Measurements from ENCODE around the gene USB1.
"Not testable (repeated sequence)": the region's sequence is repeated elsewhere in the genome, so short reads cannot be mapped to it uniquely, and the experiment has no call there.

The USB1 gene

GRCh38 chr16:57995721-57996405 lies 5.3 kb upstream of the USB1 start:
- DNase-seq = no peak

- DNase-seq = no peak
Observed at GRCh38 chr16:57996406-57997175, 4.6 kb upstream of the USB1 start.

GRCh38 chr16:57997176-57997527 lies 4.1 kb upstream of the USB1 start:
- DNase-seq = no peak

GRCh38 chr16:57997528-57998265 lies 3.5 kb upstream of the USB1 start:
- no peak for DNase-seq

GRCh38 chr16:57998486-57998885 lies 2.7 kb upstream of the USB1 start:
- no peak for DNase-seq

- no peak for DNase-seq
Observed at GRCh38 chr16:57998992-57999365, 2.2 kb upstream of the USB1 start.

GRCh38 chr16:57999366-57999970 lies 1.7 kb upstream of the USB1 start:
- DNase-seq = peak in 1 of 2 experiments; percentile 42

GRCh38 chr16:57999971-58000705 lies 1.1 kb upstream of the USB1 start, which contains the start of gene ZNF319:
TSS of gene ZNF319 (minus strand) at chr16:58000672. CDS start at chr16:57998265, 2,407 bp downstream.
- peak in 1 of 2 experiments; percentile 53 for DNase-seq

GRCh38 chr16:58001781-58002415 lies 691 bp downstream of the USB1 start:
- no peak for DNase-seq

GRCh38 chr16:58002416-58002800 lies 1.2 kb downstream of the USB1 start:
- DNase-seq = no peak

- no peak for DNase-seq
Observed at GRCh38 chr16:58002936-58003335, 1.7 kb downstream of the USB1 start.

- not testable (repeated sequence) for DNase-seq
Observed at GRCh38 chr16:58004736-58005135, 3.5 kb downstream of the USB1 start.

- DNase-seq = peak in 1 of 2 experiments; percentile 52
Observed at GRCh38 chr16:58009856-58010416, 8.7 kb downstream of the USB1 start.

GRCh38 chr16:58010886-58011285 lies 9.7 kb downstream of the USB1 start:
- no peak for DNase-seq

- DNase-seq = no peak
Observed at GRCh38 chr16:58011652-58012051, 10.4 kb downstream of the USB1 start.

- DNase-seq = no peak
Observed at GRCh38 chr16:58012481-58012880, 11.3 kb downstream of the USB1 start.

GRCh38 chr16:58013201-58013956 lies 12.2 kb downstream of the USB1 start:
- no peak for DNase-seq

- DNase-seq = no peak
Observed at GRCh38 chr16:58016840-58017446, 15.7 kb downstream of the USB1 start.

GRCh38 chr16:58018803-58019202 lies 17.6 kb downstream of the USB1 start:
- DNase-seq = peak in 1 of 2 experiments; percentile 58

- no peak for DNase-seq
Observed at GRCh38 chr16:58019866-58020538, 18.8 kb downstream of the USB1 start.
